CD4-positive, alpha-beta memory T cell (primary cell): ENCODE results near the gene ADAMTS8. TPM values are rescaled to one million over a fixed set of nuclear protein-coding genes. Genes with fewer than 3 reads are reported as not detected.

Experiments
- CTCF ChIA-PET: fragments of 350-600 bp; sonication (Branson Sonifier 250); formaldehyde crosslinking; loops from one replicate; lab custom pipeline; 2021; ENCODE audit warnings: inconsistent platforms; ENCODE audit not compliant: partially characterized antibody; lab: Charles Lee
- POLR2A ChIA-PET: fragments of 350-600 bp; sonication (Branson Sonifier 250); formaldehyde crosslinking; loops from one replicate; lab custom pipeline; 2021; ENCODE audit not compliant: partially characterized antibody; lab: Charles Lee
- DNase-seq, 5 donors: peaks; one replicate each; pipeline versions ENCODE4 v3.0.0 to v3.0.0-alpha.2; 2020 to 2022; ENCODE audit warnings: mixed read lengths in 1 of 5
- H3K27ac ChIP-seq: one replicate; pipeline ENCODE4 v1.7.0; 2013; ENCODE audit warnings: low read depth, low read length
- H3K27me3 ChIP-seq: 2 replicates; pipeline ENCODE4 v1.7.0; 2013; ENCODE audit warnings: mild to moderate bottlenecking, low read length, moderate library complexity; ENCODE audit not compliant: insufficient read depth
- H3K36me3 ChIP-seq: 2 replicates; pipeline ENCODE4 v1.7.0; 2013; ENCODE audit warnings: mild to moderate bottlenecking, low read length, moderate library complexity; ENCODE audit not compliant: insufficient read depth
- H3K4me1 ChIP-seq: 2 replicates; pipeline ENCODE4 v1.7.0; 2013; ENCODE audit warnings: mild to moderate bottlenecking, low read length, moderate library complexity; ENCODE audit not compliant: insufficient read depth
- H3K4me3 ChIP-seq, 2 donors: one replicate each; pipeline ENCODE4 v1.7.0; 2013; ENCODE audit warnings: low read length in 2 of 2, mild to moderate bottlenecking in 1 of 2
- H3K9me3 ChIP-seq, 2 donors: one replicate each; pipeline ENCODE4 v1.7.0; 2013; ENCODE audit warnings: low read length in 2 of 2, control low read depth in 1 of 2; ENCODE audit not compliant: control insufficient read depth in 1 of 2
- H3K27ac Mint-ChIP-seq, 7 donors: one replicate each; pipeline ENCODE4 v1.8.0; 2020 to 2021; ENCODE audit warnings: mixed read lengths in 7 of 7, mild to moderate bottlenecking in 6 of 7, inconsistent platforms in 3 of 7, moderate library complexity in 3 of 7
- H3K27me3 Mint-ChIP-seq, 2 donors: one replicate each; pipeline ENCODE4 v1.8.0; 2020 to 2021; ENCODE audit warnings: mixed read lengths in 2 of 2
- H3K36me3 Mint-ChIP-seq, 2 donors: one replicate each; pipeline ENCODE4 v1.8.0; 2020 to 2021; ENCODE audit warnings: mixed read lengths in 2 of 2, inconsistent platforms in 1 of 2, mild to moderate bottlenecking in 1 of 2
- H3K4me1 Mint-ChIP-seq, 4 donors: one replicate each; pipeline ENCODE4 v1.8.0; 2020 to 2021; ENCODE audit warnings: mixed read lengths in 4 of 4, mild to moderate bottlenecking in 1 of 4
- H3K4me3 Mint-ChIP-seq, 8 donors: one replicate each; pipeline ENCODE4 v1.8.0; 2020 to 2021; ENCODE audit warnings: mixed read lengths in 8 of 8, mild to moderate bottlenecking in 7 of 8, moderate library complexity in 6 of 8, inconsistent platforms in 3 of 8
- H3K9me3 Mint-ChIP-seq, 8 donors: one replicate each; pipeline ENCODE4 v1.8.0; 2020 to 2021; ENCODE audit warnings: mixed read lengths in 8 of 8, mild to moderate bottlenecking in 5 of 8, inconsistent platforms in 3 of 8, moderate library complexity in 1 of 8
- intact Hi-C: fragments of 100-400 bp; cut with micrococcal nuclease; formaldehyde crosslinking; loops from one replicate; pipeline ENCODE4 v1.15.1; 2023
- polyA plus RNA-seq, 2 donors: library from polyadenylated mRNA; unstranded; fragments of 300-500 nt; fragmentation: Illumina TruSeq; gene quantifications; one replicate each; pipeline ENCODE4 v1.2.3, GENCODE V29; 2021
- total RNA-seq, 2 experiments: library from RNA; stranded (reverse); gene quantifications; one replicate each; pipeline ENCODE4 v1.2.3, GENCODE V29; 2021

Gene ADAMTS8
- total and polyA plus RNA-seq, 4 experiments from 2014 or later, result not detected

DNA sequence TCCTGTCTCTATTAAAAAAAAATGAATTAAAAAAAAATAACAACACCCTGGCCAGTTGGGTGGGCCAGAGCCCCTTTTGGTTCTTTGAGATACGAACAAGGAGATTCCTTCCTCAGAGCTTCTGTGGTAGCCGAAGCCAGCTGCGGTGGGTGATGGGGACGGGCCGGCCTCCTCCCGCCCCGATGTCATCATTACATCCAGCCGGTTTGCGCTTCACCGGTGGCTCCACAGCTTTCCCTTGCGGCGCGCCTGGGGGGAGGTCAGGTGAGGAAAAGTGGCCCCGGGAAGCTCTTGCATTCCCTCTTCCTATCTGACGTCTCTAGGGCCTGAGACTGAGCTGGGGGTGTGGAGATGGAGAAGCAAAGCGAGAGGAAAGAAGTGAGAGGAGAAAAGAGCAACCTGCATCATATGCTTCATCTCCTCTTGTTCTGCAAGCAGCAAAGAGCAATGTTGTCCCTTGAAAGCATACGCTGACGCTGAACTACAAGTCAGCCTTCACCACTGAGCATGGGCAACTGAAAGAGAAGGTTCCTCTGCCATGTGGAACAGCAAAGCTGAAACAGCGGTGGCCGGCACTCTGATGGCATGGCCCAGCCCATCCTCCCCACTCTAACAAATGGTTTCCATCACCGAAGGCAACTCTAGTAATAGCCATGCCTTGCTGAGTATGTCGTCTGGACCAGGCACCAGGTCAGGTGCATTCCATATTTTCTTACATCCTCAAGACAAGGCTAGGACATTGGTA, 6.0 kb downstream of the ADAMTS8 start:
- no peak for DNase-seq
- H3K27ac Mint-ChIP-seq, result no peak overlapping the region
- intact Hi-C loops, result no loop called here
- POLR2A ChIA-PET, result no interaction called here
- no peak overlapping the region for H3K4me3 Mint-ChIP-seq
- CTCF ChIA-PET, result interaction anchor here (2.4 kb wide), 1 partner anchor 9 kb away, joined by 10 read pairs; no protein-coding TSS in a partner anchor
- peaks cover 28 to 41% of the 10 kb centered on the region in 2 donors for H3K27me3 Mint-ChIP-seq
- Histone ChIP-seq H3K9me3 (no peaks in the 10 kb centered on the region), H3K4me1 (no peaks in the 10 kb centered on the region), H3K27me3 (peaks cover 4% of the 10 kb centered on the region), H3K36me3 (no peaks in the 10 kb centered on the region), H3K4me3 (no peak overlapping the region), H3K27ac (no peak overlapping the region)
- no peaks in the 10 kb centered on the region for H3K36me3 Mint-ChIP-seq
- H3K9me3 Mint-ChIP-seq, result no peaks in the 10 kb centered on the region
- H3K4me1 Mint-ChIP-seq, result peaks cover 0 to 7% (median under 1%) of the 10 kb centered on the region in 4 donors

- no peak for DNase-seq
- Mint-ChIP-seq H3K4me3 (no peak overlapping the region), H3K27ac (no peak overlapping the region), H3K27me3 (peaks cover 21 to 34% of the 10 kb centered on the region in 2 donors), H3K9me3 (no peaks in the 10 kb centered on the region), H3K4me1 (peaks cover 0 to under 1% (median 0%) of the 10 kb centered on the region in 4 donors), H3K36me3 (no peaks in the 10 kb centered on the region)
- no peaks in the 10 kb centered on the region for H3K4me1 ChIP-seq
- H3K27ac ChIP-seq, result no peak overlapping the region
- no peaks in the 10 kb centered on the region for H3K27me3 ChIP-seq
- no peaks in the 10 kb centered on the region for H3K36me3 ChIP-seq
- ChIA-PET CTCF (interaction anchor here (1.0 to 2.4 kb wide), 3 partner anchors 10 to 13 kb away, joined by 3 to 10 read pairs (median 4); no protein-coding TSS in a partner anchor), POLR2A (no interaction called here)
- H3K9me3 ChIP-seq, result no peaks in the 10 kb centered on the region
- intact Hi-C loops, result no loop called here
- no peak overlapping the region for H3K4me3 ChIP-seq
Observed at GRCh38 chr11:130421697-130422096, 6.7 kb downstream of the ADAMTS8 start.

DNA sequence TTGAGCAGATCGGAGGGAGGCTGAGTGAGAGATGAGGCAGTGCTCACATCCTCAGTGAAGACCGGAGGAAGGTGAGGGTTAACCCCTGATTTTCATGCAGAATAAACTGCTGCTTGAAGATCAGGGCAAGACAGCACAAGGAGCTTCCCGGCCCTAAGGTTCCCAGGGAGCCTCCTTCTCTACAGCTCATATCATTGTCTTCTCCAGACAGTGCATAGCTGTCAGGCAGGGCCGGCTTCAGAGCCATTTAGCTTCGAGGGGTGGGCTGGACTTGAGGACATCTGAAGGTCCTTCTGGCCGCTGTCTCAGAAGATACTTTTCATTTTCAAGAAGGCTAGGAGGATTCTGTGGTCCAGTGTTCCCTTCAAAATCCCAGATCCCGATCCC, 7.2 kb downstream of the ADAMTS8 start:
- Histone ChIP-seq H3K36me3 (no peaks in the 10 kb centered on the region), H3K4me3 (no peak overlapping the region), H3K27me3 (no peaks in the 10 kb centered on the region), H3K9me3 (no peaks in the 10 kb centered on the region), H3K4me1 (no peaks in the 10 kb centered on the region), H3K27ac (no peak overlapping the region)
- Mint-ChIP-seq H3K27me3 (peaks cover 22 to 33% of the 10 kb centered on the region in 2 donors), H3K27ac (no peak overlapping the region), H3K4me1 (no peaks in the 10 kb centered on the region), H3K36me3 (no peaks in the 10 kb centered on the region), H3K9me3 (no peaks in the 10 kb centered on the region), H3K4me3 (no peak overlapping the region)
- CTCF ChIA-PET, result interaction anchor here (1.0 to 2.4 kb wide), 3 partner anchors 10 to 14 kb away, joined by 3 to 10 read pairs (median 4); no protein-coding TSS in a partner anchor
- POLR2A ChIA-PET, result no interaction called here
- intact Hi-C loops, result no loop called here
- no peak for DNase-seq

DNA sequence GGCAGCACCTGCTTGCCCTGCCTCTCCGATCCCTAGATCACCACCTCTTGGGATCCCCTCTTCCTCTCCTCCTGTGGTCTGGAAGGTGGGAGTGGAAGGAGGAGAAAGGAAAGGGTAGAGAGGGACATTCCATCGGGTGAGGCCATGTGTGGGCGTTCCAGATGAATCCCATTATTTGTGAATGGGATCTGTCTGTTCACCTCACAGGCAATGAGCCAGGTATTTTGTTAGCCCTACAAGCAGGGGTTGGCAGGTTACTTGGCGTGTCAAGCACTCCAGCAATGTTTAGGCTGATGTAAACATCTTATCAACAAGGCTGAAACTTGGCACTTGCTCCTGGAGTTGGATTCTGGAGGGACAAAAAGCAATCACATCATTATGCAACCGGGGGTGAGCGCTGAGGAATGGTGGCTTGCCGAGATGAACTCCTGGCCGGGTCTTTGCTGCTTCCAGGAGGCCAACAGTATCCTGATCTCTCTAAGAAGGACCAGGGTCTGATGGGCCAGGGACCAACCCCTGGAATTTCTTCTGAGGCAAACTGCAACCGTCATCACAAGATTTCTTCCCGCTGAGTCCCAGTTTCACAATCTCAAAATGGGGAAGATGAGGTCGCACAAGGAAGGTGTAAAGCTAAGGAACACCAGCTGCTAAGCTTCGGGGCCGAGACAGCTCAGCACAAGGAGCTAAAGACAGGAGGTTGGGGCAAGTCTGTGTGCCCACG, 7.8 kb downstream of the ADAMTS8 start:
- Histone ChIP-seq H3K27me3 (no peaks in the 10 kb centered on the region), H3K9me3 (no peaks in the 10 kb centered on the region), H3K36me3 (no peaks in the 10 kb centered on the region), H3K4me3 (no peak overlapping the region), H3K27ac (no peak overlapping the region), H3K4me1 (no peaks in the 10 kb centered on the region)
- H3K9me3 Mint-ChIP-seq, result no peaks in the 10 kb centered on the region
- intact Hi-C loops, result no loop called here
- no peaks in the 10 kb centered on the region for H3K4me1 Mint-ChIP-seq
- no peak for DNase-seq
- no peak overlapping the region for H3K27ac Mint-ChIP-seq
- H3K36me3 Mint-ChIP-seq, result no peaks in the 10 kb centered on the region
- POLR2A ChIA-PET, result no interaction called here
- H3K27me3 Mint-ChIP-seq, result peaks cover 22 to 34% of the 10 kb centered on the region in 2 donors
- CTCF ChIA-PET, result interaction anchor here (1.0 to 2.4 kb wide), 3 partner anchors 11 to 14 kb away, joined by 3 to 10 read pairs (median 4); no protein-coding TSS in a partner anchor
- H3K4me3 Mint-ChIP-seq, result no peak overlapping the region

DNA sequence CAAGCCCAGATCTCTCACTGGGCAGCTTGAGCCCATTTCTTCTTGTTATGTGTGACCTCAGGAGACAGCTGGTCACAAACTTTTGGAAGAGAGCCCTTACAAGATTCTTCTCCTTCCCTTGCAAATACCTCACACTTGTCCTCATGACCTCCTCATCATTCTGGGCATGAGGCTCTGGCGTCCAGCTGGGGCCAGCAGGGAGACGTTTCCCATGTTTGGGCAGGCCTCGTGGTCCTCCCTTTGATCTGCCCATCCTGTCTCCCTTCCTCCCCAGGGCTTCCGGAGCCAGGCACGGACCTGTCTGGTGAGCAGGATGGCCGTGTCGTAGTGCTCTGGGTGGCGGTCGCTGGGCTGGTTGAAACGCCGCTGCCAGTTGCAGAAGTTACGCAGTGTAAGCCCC, 9.7 kb downstream of the ADAMTS8 start:
- H3K9me3 ChIP-seq, result no peaks in the 10 kb centered on the region
- Mint-ChIP-seq H3K27me3 (peaks cover 15 to 30% of the 10 kb centered on the region in 2 donors), H3K4me1 (no peaks in the 10 kb centered on the region), H3K36me3 (no peaks in the 10 kb centered on the region), H3K9me3 (no peaks in the 10 kb centered on the region), H3K27ac (peak overlapping the region in 1 of 7 donors; percentile 30), H3K4me3 (no peak overlapping the region)
- POLR2A ChIA-PET, result no interaction called here
- no peak overlapping the region for H3K4me3 ChIP-seq
- no peaks in the 10 kb centered on the region for H3K4me1 ChIP-seq
- no peak overlapping the region for H3K27ac ChIP-seq
- no peak for DNase-seq
- intact Hi-C loops, result no loop called here
- H3K27me3 ChIP-seq, result no peaks in the 10 kb centered on the region
- CTCF ChIA-PET, result interaction anchor here (1.4 to 1.5 kb wide), 2 partner anchors 12 to 206 kb away, joined by 4 to 7 read pairs; no protein-coding TSS in a partner anchor
- H3K36me3 ChIP-seq, result no peaks in the 10 kb centered on the region

DNA sequence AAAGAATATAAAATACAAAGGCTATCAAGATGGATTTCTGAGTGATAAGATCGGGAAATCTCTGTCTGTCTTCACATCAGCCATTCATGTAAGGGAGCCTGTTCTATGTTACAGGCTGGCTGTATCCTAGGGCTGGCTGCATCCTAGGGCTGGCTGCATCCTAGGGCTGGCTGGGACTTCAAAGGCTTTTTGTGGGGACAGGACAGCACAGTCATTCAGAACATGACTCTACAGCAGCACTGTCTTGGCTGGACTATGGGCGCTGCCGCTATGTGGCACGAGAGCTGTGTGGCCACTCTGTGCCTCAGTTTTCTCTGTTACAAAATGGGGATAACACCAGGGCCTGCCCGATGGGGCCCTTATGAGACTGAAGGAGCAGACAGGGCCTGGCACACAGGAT, 10.2 kb downstream of the ADAMTS8 start:
- Mint-ChIP-seq H3K4me3 (no peak overlapping the region), H3K4me1 (no peaks in the 10 kb centered on the region), H3K27me3 (peaks cover 17 to 30% of the 10 kb centered on the region in 2 donors), H3K36me3 (no peaks in the 10 kb centered on the region), H3K27ac (peak overlapping the region in 1 of 7 donors; percentile 30), H3K9me3 (no peaks in the 10 kb centered on the region)
- ChIA-PET CTCF (interaction anchor here (1.4 to 1.5 kb wide), 3 partner anchors 13 to 444 kb away, joined by 4 to 7 read pairs (median 4); no protein-coding TSS in a partner anchor), POLR2A (no interaction called here)
- no peaks in the 10 kb centered on the region for H3K27me3 ChIP-seq
- intact Hi-C loops, result no loop called here
- DNase-seq, result no peak
- no peaks in the 10 kb centered on the region for H3K36me3 ChIP-seq
- H3K9me3 ChIP-seq, result no peaks in the 10 kb centered on the region
- H3K4me3 ChIP-seq, result no peak overlapping the region
- H3K27ac ChIP-seq, result no peak overlapping the region
- no peaks in the 10 kb centered on the region for H3K4me1 ChIP-seq

- no peaks in the 10 kb centered on the region for H3K36me3 ChIP-seq
- Mint-ChIP-seq H3K36me3 (no peaks in the 10 kb centered on the region), H3K9me3 (no peaks in the 10 kb centered on the region), H3K4me3 (no peak overlapping the region), H3K4me1 (no peaks in the 10 kb centered on the region), H3K27me3 (peaks cover 14 to 20% of the 10 kb centered on the region in 2 donors), H3K27ac (no peak overlapping the region)
- no peak for DNase-seq
- ChIA-PET POLR2A (no interaction called here), CTCF (interaction anchor here (0.6 to 2.4 kb wide), 4 partner anchors 15 to 445 kb away, joined by 4 to 7 read pairs (median 4); no protein-coding TSS in a partner anchor)
- no peaks in the 10 kb centered on the region for H3K4me1 ChIP-seq
- H3K27ac ChIP-seq, result no peak overlapping the region
- H3K4me3 ChIP-seq, result no peak overlapping the region
- H3K27me3 ChIP-seq, result no peaks in the 10 kb centered on the region
- no peaks in the 10 kb centered on the region for H3K9me3 ChIP-seq
- intact Hi-C loops, result no loop called here
Observed at GRCh38 chr11:130416906-130417305, 11.5 kb downstream of the ADAMTS8 start.
